NT2/D1 (cell line): ENCODE results near the gene FXYD3.

Source experiments
- DNase-seq: peaks from one replicate; pipeline ENCODE4 v3.0.0-alpha.2; 2011; ENCODE audit warnings: low read depth, low spot score
- H3K27me3 ChIP-seq: 2 replicates; pipeline ENCODE4 v1.6.0; 2011; ENCODE audit warnings: mild to moderate bottlenecking; ENCODE audit not compliant: insufficient read length, insufficient read depth
- H3K36me3 ChIP-seq: 2 replicates; pipeline ENCODE4 v1.6.1; 2011; ENCODE audit warnings: mild to moderate bottlenecking, low read length, mixed read lengths; ENCODE audit not compliant: insufficient read depth, insufficient read length
- H3K4me1 ChIP-seq: 2 replicates; pipeline ENCODE4 v1.5.1; 2011; ENCODE audit not compliant: insufficient read depth, insufficient read length
- H3K4me3 ChIP-seq: 2 replicates; pipeline ENCODE4 v1.5.1; 2011; ENCODE audit warnings: low read depth; ENCODE audit not compliant: insufficient read length
- H3K9ac ChIP-seq: 2 replicates; pipeline ENCODE4 v1.6.0; 2011; ENCODE audit warnings: low read depth; ENCODE audit not compliant: insufficient read length
- H3K9me3 ChIP-seq: 2 replicates; pipeline ENCODE4 v1.5.1; 2011; ENCODE audit warnings: mild to moderate bottlenecking, low read length; ENCODE audit not compliant: insufficient read depth
- SUZ12 ChIP-seq: IDR thresholded peaks from 2 replicates; pipeline ENCODE4 v1.6.1; 2011; ENCODE audit not compliant: insufficient read length, insufficient read depth; ENCODE audit errors: extremely low read depth
- YY1 ChIP-seq: IDR thresholded peaks from 2 replicates; pipeline ENCODE4 v1.6.1; 2011; ENCODE audit not compliant: insufficient read length, insufficient read depth
- ZNF274 ChIP-seq: IDR thresholded peaks from 2 replicates; pipeline ENCODE4 v1.6.1; 2011; ENCODE audit warnings: mild to moderate bottlenecking, low read depth, low read length

The FXYD3 gene

DNA sequence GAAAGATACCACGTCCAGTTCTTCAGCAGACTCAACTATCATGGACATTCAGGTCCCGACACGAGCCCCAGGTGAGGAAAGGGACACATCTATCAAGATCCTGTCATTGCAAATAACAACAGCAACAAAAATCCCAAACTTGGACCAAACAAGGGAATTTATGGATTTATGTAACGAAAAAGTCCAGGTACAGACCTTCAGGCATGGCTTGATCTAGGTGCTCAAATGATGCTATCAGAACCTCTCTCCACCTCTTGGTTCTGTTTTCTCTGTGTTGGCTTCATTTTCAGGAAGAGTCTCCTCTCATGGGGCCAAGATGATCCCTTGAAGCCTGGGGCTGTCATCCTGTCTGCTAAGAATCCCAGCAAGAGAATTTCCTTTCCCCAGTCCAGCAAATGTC, 41.8 kb downstream of the FXYD3 start:
- Histone ChIP-seq H3K36me3 (peaks cover 60% of the 10 kb centered on the region), H3K4me1 (peaks cover 6% of the 10 kb centered on the region), H3K9ac (no peak overlapping the region), H3K9me3 (peaks cover 15% of the 10 kb centered on the region; the same call in 1 of the 2 replicates), H3K4me3 (no peak overlapping the region), H3K27me3 (peaks cover 11% of the 10 kb centered on the region)
- DNase-seq = no peak
- no peak for TF ChIP-seq ZNF274
- TF ChIP-seq YY1 = no peak
- no peak for TF ChIP-seq SUZ12

DNA sequence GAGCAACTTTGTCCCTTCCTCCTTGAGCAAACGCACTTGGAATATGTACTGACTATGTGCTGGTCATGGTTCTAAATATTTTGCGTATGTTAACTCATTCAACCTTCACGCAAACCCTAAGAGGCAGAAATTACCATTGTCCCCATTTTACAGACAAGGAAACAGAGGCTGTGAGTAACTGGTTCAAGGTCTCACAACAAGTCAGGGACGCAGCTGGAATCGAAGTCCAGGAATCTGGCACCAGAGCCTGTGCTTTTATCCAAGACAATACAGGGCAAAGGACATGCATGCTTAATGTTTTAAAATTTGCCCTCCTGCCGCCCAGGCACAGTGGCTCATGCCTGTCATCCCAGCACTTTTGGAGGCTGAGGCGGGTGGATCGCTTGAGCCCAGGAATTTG, 44.0 kb downstream of the FXYD3 start:
- TF ChIP-seq YY1 (no peak), ZNF274 (no peak), SUZ12 (no peak)
- Histone ChIP-seq H3K36me3 (peaks cover 75% of the 10 kb centered on the region), H3K9ac (no peak overlapping the region)

DNA sequence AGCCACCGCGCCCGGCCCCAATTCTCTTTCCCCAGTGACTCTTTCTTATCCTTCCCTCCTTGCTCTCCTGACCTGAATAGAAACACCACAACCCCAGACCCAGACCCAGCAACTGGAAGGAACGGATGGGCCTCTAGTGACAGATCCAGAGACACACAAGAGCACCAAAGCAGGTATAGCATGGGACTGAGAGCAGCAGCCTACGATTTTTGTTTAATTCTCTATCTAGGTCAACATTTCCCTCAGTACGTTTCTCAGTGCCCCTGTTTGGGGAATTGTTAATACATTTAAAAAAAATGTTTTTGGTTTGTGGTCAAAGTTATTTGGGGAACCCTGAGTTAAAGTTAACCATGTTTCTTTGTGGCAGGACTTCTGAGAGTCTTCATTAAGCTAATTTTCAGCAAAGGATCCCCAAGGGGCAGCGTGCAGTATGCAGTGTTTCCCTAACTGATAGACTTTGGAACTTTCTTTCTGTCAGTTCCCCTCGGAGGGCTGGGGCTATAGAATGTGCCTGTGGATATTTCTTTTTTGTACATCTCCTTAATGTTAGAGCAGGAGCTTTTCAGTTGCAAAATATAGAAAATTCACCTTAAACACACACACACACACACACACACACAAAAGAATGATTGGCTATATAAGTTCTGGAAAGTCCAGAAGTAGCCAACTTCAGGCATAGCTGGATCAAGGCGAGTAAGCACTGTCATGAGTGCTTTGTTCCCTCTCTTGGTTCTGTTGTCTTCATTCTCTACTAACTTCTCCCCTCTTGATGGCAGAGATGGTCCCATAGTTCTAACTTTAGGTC, 45.2 kb downstream of the FXYD3 start:
- H3K9me3 ChIP-seq = peaks cover 44% of the 10 kb centered on the region
- no peak for DNase-seq

More for the DNA sequence above, 44.0 kb downstream of the FXYD3 start:
- no peak for DNase-seq
- H3K4me1 ChIP-seq = no peaks in the 10 kb centered on the region
- H3K27me3 ChIP-seq = no peaks in the 10 kb centered on the region
- H3K9me3 ChIP-seq = peaks cover 32% of the 10 kb centered on the region
- no peak overlapping the region for H3K4me3 ChIP-seq

DNA sequence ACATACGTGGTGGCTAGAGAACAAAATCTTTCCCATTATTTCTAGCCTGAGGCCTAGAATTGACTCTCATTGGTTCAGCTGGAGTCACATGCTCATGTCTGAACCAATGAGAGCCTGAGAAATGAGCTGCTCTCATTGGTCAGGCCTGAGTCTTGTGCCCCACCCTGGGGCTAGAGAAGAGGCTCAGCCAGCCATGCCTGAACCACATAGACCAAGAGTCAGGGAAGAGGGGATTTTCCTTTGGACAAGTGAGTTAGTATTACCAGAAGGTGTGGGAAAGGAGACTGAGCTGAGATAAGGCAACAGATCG, 45.8 kb downstream of the FXYD3 start:
- no peaks in the 10 kb centered on the region for H3K4me1 ChIP-seq
- DNase-seq = no peak
- no peaks in the 10 kb centered on the region for H3K27me3 ChIP-seq
- H3K9ac ChIP-seq = no peak overlapping the region
- TF ChIP-seq ZNF274 = no peak
- no peak for TF ChIP-seq SUZ12
- TF ChIP-seq YY1 = no peak
- peaks cover 84% of the 10 kb centered on the region for H3K36me3 ChIP-seq
- no peak overlapping the region for H3K4me3 ChIP-seq
- peaks cover 50% of the 10 kb centered on the region for H3K9me3 ChIP-seq

More for the DNA sequence above, 45.2 kb downstream of the FXYD3 start:
- H3K27me3 ChIP-seq = no peaks in the 10 kb centered on the region
- H3K4me3 ChIP-seq = no peak overlapping the region
- TF ChIP-seq YY1 (no peak), ZNF274 (no peak), SUZ12 (no peak)
- H3K36me3 ChIP-seq = peaks cover 82% of the 10 kb centered on the region
- no peaks in the 10 kb centered on the region for H3K4me1 ChIP-seq
- no peak overlapping the region for H3K9ac ChIP-seq

DNA sequence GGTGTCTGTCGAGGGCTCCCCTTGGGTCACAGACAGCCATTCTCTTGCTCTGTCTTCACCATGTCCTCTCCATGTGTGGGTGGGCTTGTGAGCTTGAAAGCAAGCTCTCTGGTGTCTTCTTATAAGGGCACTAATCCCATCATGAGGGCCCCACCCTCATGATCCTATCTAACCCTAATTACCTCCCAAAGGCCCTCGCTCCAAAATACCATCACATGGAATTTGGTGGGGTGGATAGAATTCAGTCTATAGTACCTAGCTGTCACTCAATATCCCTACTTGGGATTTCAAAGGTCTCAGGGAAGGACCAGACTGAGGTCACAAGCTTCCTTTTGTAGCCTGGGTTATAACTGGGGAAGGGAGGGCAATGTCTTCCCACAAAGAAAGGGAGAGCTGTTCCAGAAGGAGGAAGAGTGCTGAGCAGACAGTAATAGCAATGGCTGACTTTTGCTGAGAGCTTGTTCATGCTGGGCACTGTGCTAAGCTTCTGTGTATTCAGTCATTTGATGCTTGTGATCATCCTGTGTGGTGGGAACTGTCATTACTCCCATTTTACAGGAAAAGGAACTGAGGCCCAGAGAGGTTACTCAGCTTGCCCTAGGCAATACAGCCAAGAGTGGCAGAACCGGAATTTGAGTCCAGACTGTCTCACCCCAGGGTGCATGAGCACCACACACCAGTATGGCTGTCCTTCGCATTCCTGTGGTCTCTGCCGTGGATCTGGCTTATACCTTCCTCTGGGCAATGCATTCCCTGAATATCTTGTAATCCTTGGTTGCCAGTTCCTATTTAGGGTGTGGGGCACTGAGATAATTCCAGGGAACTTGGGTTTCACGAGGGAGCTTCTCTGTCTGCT, 47.1 kb downstream of the FXYD3 start:
- H3K36me3 ChIP-seq = peaks cover 85% of the 10 kb centered on the region
- H3K4me3 ChIP-seq = no peak overlapping the region
- no peak for DNase-seq
- no peak overlapping the region for H3K9ac ChIP-seq
- H3K9me3 ChIP-seq = peaks cover 55% of the 10 kb centered on the region
- TF ChIP-seq SUZ12 = no peak
- no peaks in the 10 kb centered on the region for H3K27me3 ChIP-seq
- H3K4me1 ChIP-seq = no peaks in the 10 kb centered on the region

DNA sequence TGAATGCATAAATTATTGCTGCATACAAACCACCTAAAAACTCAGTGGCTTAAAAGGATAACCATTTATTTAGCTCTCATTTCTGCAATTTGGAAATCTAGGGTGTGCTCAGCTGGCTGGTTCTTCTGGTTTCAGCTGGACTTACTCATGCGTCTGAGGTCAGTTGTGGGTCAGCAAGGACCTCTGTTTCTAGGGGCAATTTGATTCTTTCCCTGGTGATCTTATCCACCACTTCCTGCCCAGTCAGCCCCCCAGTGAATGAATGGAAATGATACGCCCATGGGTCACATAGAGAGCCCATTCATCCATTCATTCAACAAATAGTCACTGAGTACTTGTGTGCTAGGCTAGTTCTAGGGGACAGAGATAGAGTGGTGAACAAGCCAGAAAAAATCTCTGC, 48.8 kb downstream of the FXYD3 start:
- H3K36me3 ChIP-seq = peaks cover 87% of the 10 kb centered on the region
- no peaks in the 10 kb centered on the region for H3K27me3 ChIP-seq
- no peak overlapping the region for H3K9ac ChIP-seq
- H3K4me3 ChIP-seq = no peak overlapping the region
- TF ChIP-seq YY1 (no peak), ZNF274 (no peak), SUZ12 (no peak)
- no peak for DNase-seq
- H3K9me3 ChIP-seq = peaks cover 55% of the 10 kb centered on the region
- H3K4me1 ChIP-seq = no peaks in the 10 kb centered on the region

DNA sequence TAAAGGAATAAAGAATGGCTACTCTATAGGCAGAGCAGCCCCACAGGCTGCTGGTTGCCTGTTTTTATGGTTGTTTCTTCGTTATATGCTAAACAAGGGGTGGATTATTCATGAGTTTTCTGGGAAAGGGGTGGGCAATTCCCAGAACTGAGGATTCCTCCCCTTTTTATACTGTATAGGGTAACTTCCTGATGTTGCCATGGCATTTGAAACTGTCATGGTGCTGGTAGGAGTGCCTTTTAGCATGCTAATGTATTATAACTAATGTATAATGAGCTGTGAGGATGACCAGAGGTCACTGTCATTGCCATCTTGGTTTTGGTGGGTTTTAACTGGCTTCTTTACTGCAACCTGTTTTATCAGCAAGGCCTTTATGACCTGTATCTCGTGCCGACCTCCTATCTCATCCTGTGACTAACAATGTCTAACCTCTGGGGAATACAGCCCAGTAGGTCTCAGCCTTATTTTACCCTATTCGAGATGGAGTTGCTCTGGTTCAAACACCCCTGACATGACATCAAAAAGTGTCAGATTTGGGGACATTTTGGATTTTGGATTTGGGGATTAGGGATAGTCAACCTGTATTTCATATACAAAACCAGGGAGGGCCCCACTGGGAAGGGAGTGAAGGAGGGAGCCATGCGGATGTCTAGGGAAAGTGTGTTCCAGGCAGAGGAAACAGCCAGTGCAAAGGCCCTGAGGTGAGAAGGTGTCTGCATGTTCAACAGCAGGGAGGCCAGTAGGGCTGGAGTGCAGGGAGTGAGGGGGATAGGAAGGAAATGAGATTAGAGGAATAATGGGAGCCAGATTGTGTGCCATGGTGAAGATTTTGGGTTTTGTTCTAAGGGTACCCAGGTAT, 49.8 kb downstream of the FXYD3 start:
- Histone ChIP-seq H3K9ac (no peak overlapping the region), H3K36me3 (peaks cover 88% of the 10 kb centered on the region)
- TF ChIP-seq SUZ12 (no peak), ZNF274 (no peak), YY1 (no peak)

More for the DNA sequence above, 49.8 kb downstream of the FXYD3 start:
- H3K9me3 ChIP-seq = peaks cover 55% of the 10 kb centered on the region
- H3K4me3 ChIP-seq = no peak overlapping the region
- no peaks in the 10 kb centered on the region for H3K4me1 ChIP-seq
- no peaks in the 10 kb centered on the region for H3K27me3 ChIP-seq
- DNase-seq = no peak
